ENCODE measurements around the gene DNASE1L2.

Gene DNASE1L2

DNA sequence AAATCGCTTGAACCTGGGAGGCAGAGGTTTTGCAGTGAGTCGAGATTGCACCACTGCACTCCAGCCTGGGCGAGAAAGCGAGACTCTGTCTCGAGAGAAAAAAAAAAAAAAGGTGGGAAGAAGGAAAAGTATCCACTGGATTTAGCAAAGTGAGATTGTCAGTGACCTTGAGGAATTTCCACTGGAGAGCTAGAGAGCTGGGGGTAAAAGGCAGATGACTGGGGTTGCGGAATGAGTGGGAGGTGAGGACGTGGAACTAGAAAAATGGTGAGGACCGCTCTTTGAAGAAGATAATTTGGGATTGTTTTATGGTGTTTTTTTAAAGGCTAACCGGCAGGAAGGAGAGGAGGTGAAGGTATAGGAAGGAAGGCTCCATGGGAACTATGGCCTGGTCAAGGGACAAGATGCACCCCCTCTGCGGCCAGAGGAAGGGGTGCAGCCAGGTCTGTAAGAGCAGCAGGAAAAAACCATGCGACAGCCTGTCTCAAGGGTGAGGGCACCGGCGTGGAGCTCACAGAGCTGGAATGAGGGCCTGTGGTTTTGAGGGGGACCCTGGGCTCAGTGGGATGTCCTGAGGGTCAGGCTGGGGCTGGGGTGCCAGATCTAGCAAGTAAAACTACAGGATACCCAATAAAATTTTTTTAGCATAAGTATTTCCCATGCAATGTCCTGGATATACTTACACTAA is 31.7 kb upstream of the DNASE1L2 start:
- DNase-seq: no peak

GRCh38 chr16:2205104-2205966 is 30.9 kb upstream of the DNASE1L2 start, which contains the start of gene MLST8:
Gene MLST8 (plus strand): TSS chr16:2205454. CDS start chr16:2206086, 632 bp downstream.
- peak; percentile 67 to 87 for DNase-seq

DNA sequence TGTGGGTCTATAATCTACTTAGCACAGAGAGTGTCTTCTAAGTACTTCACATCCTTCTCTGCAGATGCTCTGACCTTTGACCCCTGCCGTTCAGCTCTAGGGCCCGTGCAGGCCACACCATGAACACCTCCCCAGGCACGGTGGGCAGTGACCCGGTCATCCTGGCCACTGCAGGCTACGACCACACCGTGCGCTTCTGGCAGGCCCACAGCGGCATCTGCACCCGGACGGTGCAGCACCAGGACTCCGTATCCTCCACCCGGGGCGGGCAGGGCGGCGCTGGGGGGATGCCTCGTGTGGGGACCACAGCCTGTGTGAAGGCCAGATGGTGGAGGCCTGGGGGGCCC is 30.3 kb upstream of the DNASE1L2 start:
- no peak for DNase-seq

GRCh38 chr16:2206420-2206779 is 29.8 kb upstream of the DNASE1L2 start:
- no peak for DNase-seq

- no peak for DNase-seq
Measured at GRCh38 chr16:2206780-2207433, 29.3 kb upstream of the DNASE1L2 start.

- DNase-seq: no peak
Measured at GRCh38 chr16:2207872-2208271, 28.4 kb upstream of the DNASE1L2 start.

DNA sequence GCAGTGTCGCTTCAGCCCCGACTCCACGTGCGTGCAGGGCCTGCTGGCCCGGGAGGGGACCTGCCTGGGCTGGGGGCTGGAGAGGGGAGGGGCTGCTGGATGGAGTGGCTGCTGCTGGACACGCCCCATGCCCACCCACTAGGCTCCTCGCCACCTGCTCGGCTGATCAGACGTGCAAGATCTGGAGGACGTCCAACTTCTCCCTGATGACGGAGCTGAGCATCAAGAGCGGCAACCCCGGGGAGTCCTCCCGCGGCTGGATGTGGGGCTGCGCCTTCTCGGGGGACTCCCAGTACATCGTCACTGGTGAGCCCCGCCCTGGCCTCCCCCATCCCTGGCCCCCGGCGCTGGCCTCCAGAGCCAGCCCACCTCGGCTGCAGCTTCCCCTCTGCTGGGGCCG is 27.9 kb upstream of the DNASE1L2 start:
- DNase-seq: no peak

DNA sequence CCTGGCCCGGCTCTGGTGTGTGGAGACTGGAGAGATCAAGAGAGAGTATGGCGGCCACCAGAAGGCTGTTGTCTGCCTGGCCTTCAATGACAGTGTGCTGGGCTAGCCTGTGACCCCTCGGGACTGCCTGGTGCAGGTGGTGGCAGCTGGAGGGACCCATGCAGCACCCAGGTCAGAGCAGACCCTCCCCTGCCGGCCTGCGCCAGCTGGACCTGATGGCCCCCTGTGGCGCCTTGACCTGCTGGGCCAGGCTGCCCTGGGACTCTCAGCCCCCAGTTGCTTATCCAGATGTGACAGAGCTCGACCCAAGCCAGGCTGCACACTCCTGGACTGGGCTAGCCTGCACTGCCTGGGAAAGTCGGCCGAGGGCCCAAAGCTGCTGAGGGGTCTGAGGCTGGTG is 27.5 kb upstream of the DNASE1L2 start:
- DNase-seq: no peak

GRCh38 chr16:2209258-2210008 is 26.8 kb upstream of the DNASE1L2 start:
- DNase-seq: no peak

DNA sequence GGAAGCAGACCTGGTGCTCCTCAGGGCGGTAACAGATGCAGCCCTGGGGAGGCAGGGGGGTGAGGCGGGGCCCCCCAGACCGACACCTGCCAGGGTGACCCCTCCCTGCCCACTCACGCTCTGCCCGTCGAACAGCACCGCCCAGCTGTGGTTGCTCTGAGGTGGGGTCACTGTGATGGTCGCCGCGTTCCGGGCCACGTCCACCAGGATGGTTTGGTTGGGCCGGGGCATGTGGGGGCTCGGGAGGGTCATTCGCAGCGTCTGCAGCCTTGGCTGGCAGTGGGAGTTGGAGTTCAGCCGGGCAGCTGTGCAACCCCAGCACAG is 26.3 kb upstream of the DNASE1L2 start:
- DNase-seq: no peak

DNA sequence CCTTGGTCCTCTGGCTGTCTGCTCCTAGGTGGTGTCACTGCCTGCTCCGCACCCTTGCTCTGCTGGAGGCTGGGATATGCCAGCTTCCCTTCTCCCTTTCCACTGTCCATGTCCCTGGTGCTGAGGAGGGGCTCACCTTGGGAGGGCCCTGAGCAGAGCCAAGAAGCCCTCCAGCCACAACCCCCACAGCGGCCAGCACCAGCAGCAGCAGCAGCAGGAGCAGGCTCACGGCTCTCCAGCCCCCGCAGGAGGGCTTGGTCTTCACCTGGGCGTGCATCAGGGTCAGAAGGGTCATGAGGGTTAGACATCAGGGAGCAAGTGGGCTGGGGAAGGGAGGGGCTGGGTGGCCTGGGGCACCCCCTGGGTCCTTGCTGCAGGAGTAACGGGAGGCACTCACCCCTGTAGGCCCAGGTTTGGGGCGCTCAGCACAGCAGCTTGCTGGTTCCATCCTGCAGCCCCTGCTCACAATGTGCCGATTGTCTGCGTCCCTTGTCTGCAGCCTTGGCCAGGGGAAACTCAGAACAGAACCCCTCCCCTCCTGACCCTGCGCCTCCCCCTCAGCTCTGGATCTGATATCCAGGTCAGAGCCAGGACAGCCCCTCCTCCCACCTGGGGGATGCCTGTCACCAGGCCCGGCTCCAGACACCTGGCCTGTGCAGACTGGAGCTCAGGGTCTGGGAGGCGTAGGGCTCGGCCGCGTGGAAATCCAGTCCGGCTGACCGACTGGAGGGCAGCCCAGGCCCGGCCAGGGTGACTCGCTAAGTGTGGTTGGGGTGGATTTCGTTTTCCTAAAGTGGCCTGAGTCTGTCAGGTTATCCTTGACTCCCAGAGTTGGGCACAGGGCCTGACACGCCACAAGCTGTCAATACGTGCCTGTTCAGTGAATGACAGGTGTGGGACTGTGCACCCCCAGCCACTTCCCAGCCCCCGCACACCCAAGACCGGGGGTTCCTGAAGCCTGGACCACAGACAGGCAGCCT is 25.6 kb upstream of the DNASE1L2 start, which contains the start of gene BRICD5:
Gene BRICD5, minus strand, starts transcription at position 478 of the 980 bp plus-strand sequence. Its CDS starts 30 bp downstream, at position 448.
- DNase-seq: no peak

- no peak for DNase-seq
Measured at GRCh38 chr16:2211923-2212347, 24.3 kb upstream of the DNASE1L2 start.

DNA sequence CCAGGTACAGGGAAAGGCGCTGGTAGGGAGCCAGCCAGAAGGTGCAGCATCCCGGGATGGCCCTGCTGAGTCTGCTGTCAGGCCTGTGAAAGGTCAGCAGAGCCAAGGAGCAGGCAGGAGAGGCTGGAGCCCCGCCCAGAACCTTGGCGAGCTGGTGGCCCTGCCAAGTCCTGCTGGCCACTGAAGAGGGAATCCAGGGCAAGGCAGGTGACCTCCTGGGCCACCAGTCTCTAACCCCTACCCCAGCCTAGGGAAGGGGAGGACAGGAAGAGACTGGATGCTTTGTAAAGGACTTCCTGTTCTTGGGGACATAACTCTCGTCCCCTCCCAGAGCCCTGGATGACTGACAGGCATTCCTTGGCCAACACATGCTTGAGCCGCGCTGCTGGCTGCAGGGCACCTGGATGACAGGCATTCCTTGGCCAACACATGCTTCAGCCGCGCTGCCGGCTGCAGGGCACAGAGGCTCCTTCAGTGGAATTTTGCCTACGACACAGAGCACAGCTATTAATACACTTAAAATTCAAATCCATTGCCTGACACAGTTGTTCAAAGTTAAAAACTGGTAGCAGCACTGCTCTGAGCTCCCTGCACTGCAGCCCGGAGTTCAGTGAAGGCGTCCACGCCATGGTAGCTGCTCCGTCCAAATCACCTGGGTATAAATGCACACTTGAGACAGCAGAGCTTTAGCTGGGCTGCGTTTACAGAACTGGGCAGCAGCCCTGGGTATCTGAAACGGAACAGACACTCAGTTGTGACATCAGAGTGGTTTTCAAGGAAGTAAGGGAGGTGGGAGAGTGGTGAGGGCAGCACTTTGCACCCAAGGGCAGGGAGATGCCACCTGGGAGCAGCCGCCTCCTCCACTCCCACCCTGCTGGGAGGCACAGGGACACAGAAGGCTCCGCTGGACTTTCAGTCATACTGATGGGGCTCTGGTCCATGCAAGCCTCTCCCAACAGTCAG is 23.6 kb upstream of the DNASE1L2 start:
- peak in 1 of 2 experiments; percentile 16 for DNase-seq

GRCh38 chr16:2213817-2214718 is 22.2 kb upstream of the DNASE1L2 start:
- no peak for DNase-seq

- no peak for DNase-seq
Measured at GRCh38 chr16:2214719-2214968, 21.6 kb upstream of the DNASE1L2 start, which contains the start of gene PGP. Gene PGP (minus strand): TSS chr16:2214840. CDS start chr16:2214777, 63 bp downstream.

- no peak for DNase-seq
Measured at GRCh38 chr16:2216330-2216729, 19.9 kb upstream of the DNASE1L2 start.

GRCh38 chr16:2223221-2223941 is 12.9 kb upstream of the DNASE1L2 start, which contains the start of gene E4F1:
Gene E4F1 (plus strand): TSS chr16:2223591. CDS start chr16:2223614, 23 bp downstream.
- peak; percentile 94 to 99 for DNase-seq

DNA sequence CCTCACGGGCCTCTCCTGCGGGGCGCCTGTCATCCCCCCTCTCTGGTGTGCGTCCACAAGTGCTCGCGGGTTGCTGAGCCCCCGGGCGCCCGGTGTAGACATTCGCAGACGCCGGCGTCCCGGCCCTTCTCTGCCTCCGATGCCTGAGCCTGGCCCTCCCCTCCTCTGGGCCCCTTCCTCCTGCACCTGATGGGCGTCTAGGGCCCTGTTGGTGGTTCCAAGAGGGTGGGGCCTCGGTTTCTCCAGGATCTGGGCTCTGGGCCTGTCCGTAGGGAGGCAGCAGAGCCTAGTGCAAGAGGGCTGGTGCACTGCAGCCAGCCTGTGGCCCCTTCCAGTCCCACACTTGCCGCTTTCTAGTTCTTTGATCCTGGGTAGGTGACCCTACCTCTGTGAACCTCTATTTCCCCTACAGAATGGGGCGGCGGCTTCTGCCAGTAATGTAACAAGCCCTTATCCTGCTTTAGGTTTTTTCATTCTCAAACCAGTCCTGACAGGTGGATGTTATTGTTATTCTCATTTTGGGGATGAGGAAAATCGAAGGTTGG is 12.2 kb upstream of the DNASE1L2 start:
- DNase-seq: peak in 1 of 2 experiments; percentile 25

Measured in NCI-H446 (cell line).